DOHH2 (cell line): ENCODE results near the gene AQP5.

ENCODE experiments used
- H3F3A ChIP-seq: fragments of 200-600 bp; sonication (generic), shearing (Covaris generic); 2 replicates; pipeline ENCODE4 v1.6.0; 2016; ENCODE audit warnings: antibody characterized with exemption, mild to moderate bottlenecking; ENCODE audit not compliant: control insufficient read depth, insufficient read depth
- H3K27ac ChIP-seq: fragments of 200-600 bp; sonication (generic); 2 replicates; pipeline ENCODE4 v1.5.1; 2014; ENCODE audit warnings: low read depth, mild to moderate bottlenecking, low read length, moderate library complexity
- H3K27me3 ChIP-seq: fragments of 200-600 bp; sonication (generic); 2 replicates; pipeline ENCODE4 v1.6.1; 2014; ENCODE audit warnings: mild to moderate bottlenecking, low read length, mixed read lengths; ENCODE audit not compliant: control insufficient read depth
- H3K36me3 ChIP-seq: fragments of 200-600 bp; sonication (generic); 2 replicates; pipeline ENCODE4 v1.6.1; 2014; ENCODE audit warnings: mild to moderate bottlenecking, low read length, moderate library complexity, mixed read lengths; ENCODE audit not compliant: control insufficient read depth
- H3K4me1 ChIP-seq: fragments of 200-600 bp; sonication (generic); 2 replicates; pipeline ENCODE4 v1.6.1; 2014; ENCODE audit warnings: mild to moderate bottlenecking, low read length, mixed read lengths; ENCODE audit not compliant: control insufficient read depth
- H3K4me2 ChIP-seq: fragments of 200-600 bp; sonication (generic); 2 replicates; pipeline ENCODE4 v1.6.0; 2014; ENCODE audit warnings: mild to moderate bottlenecking, low read length, moderate library complexity
- H3K4me3 ChIP-seq: fragments of 200-600 bp; sonication (generic); 2 replicates; pipeline ENCODE4 v1.5.1; 2014; ENCODE audit warnings: mild to moderate bottlenecking, low read length, mixed read lengths
- H3K79me2 ChIP-seq: fragments of 200-600 bp; sonication (generic); 2 replicates; pipeline ENCODE4 v1.6.1; 2014; ENCODE audit warnings: mild to moderate bottlenecking, low read length, mixed read lengths; ENCODE audit not compliant: control insufficient read depth
- H3K9me2 ChIP-seq: fragments of 200-600 bp; sonication (generic); replicated peaks from 2 replicates; pipeline ENCODE4 v1.6.1; 2014; ENCODE audit warnings: mild to moderate bottlenecking, low read length, mixed read lengths; ENCODE audit not compliant: control insufficient read depth
- H3K9me3 ChIP-seq: fragments of 200-600 bp; sonication (generic); 2 replicates; pipeline ENCODE4 v1.6.1; 2014; ENCODE audit warnings: antibody characterized with exemption, low read length, mixed read lengths; ENCODE audit not compliant: control insufficient read depth, insufficient read depth
- H4K20me1 ChIP-seq: fragments of 200-600 bp; sonication (generic); 2 replicates; pipeline ENCODE4 v1.6.0; 2014; ENCODE audit warnings: low read depth, mild to moderate bottlenecking, antibody characterized with exemption, low read length, moderate library complexity; ENCODE audit not compliant: control insufficient read depth, insufficient read depth
- EZH2phosphoT487 ChIP-seq: fragments of 200-600 bp; sonication (generic); IDR thresholded peaks from 2 replicates; pipeline ENCODE4 v1.6.1; 2017; ENCODE audit warnings: borderline replicate concordance, mild to moderate bottlenecking, antibody characterized with exemption, low read length, moderate library complexity, mixed read lengths
- TF ChIP-seq, protein P1 (sequence below): fragments of 200-600 bp; sonication (generic); IDR thresholded peaks from one replicate; pipeline ENCODE4 v1.5.1; 2014; ENCODE audit warnings: antibody characterized with exemption, mild to moderate bottlenecking, low read depth, low read length; ENCODE audit not compliant: poor library complexity, severe bottlenecking

AQP5 gene

DNA sequence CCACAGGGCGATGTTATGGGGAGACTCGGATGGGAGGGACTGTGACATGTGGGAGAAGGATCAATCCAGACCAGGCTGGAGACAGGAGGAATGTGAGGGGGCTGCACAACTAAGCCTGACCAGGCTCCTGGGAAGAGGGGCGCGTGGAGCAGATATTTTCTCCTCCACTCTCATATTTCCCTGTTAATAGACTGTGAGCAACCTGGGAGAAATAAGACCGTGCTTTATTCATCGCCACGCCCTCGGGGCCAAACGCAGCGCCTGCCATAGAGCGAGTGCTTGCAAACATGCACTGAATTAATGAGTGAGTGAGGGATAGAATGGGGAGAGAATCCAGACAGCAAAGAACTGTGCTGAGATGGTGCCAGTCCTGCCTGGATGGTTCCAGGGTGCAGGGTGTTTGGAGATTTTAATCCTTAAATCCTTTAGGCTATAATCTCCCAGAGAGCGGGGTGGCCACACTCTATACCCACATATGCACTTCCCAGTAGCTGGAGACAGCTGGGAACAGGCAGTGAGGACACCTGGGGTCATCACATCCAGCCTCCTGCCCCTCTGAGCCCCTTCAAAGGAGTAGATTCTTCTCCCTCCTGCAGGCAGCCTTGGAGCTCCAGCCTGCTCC lies 44.4 kb upstream of the AQP5 start:
- Histone ChIP-seq H3K36me3 (no peaks in the 10 kb centered on the region), H3K27ac (no peak overlapping the region), H3F3A (no peaks in the 10 kb centered on the region), H3K27me3 (peaks cover 16% of the 10 kb centered on the region), H4K20me1 (no peaks in the 10 kb centered on the region), H3K4me3 (no peak overlapping the region), H3K9me3 (no peaks in the 10 kb centered on the region), H3K4me1 (no peaks in the 10 kb centered on the region), H3K4me2 (no peak overlapping the region), H3K9me2 (no peaks in the 10 kb centered on the region), H3K79me2 (no peaks in the 10 kb centered on the region)
- TF ChIP-seq, protein P1, sequence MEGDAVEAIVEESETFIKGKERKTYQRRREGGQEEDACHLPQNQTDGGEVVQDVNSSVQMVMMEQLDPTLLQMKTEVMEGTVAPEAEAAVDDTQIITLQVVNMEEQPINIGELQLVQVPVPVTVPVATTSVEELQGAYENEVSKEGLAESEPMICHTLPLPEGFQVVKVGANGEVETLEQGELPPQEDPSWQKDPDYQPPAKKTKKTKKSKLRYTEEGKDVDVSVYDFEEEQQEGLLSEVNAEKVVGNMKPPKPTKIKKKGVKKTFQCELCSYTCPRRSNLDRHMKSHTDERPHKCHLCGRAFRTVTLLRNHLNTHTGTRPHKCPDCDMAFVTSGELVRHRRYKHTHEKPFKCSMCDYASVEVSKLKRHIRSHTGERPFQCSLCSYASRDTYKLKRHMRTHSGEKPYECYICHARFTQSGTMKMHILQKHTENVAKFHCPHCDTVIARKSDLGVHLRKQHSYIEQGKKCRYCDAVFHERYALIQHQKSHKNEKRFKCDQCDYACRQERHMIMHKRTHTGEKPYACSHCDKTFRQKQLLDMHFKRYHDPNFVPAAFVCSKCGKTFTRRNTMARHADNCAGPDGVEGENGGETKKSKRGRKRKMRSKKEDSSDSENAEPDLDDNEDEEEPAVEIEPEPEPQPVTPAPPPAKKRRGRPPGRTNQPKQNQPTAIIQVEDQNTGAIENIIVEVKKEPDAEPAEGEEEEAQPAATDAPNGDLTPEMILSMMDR, result no peak
- TF ChIP-seq EZH2phosphoT487, result no peak

GRCh38 chr12:49917788-49918173 lies 43.9 kb upstream of the AQP5 start:
- Histone ChIP-seq H3K4me1 (no peaks in the 10 kb centered on the region), H3K36me3 (no peaks in the 10 kb centered on the region), H3K4me2 (no peak overlapping the region), H3K27me3 (peaks cover 16% of the 10 kb centered on the region), H3K4me3 (no peak overlapping the region), H3K9me3 (no peaks in the 10 kb centered on the region), H4K20me1 (no peaks in the 10 kb centered on the region), H3K27ac (no peak overlapping the region), H3K9me2 (no peaks in the 10 kb centered on the region), H3F3A (no peaks in the 10 kb centered on the region), H3K79me2 (no peaks in the 10 kb centered on the region)
- TF ChIP-seq EZH2phosphoT487, result no peak
- TF ChIP-seq, protein P1, result no peak

- Histone ChIP-seq H3K27me3 (peaks cover 16% of the 10 kb centered on the region), H3F3A (no peaks in the 10 kb centered on the region), H3K4me2 (no peak overlapping the region), H3K27ac (no peak overlapping the region), H3K4me1 (no peaks in the 10 kb centered on the region), H3K36me3 (no peaks in the 10 kb centered on the region), H4K20me1 (no peaks in the 10 kb centered on the region), H3K9me3 (no peaks in the 10 kb centered on the region), H3K4me3 (no peak overlapping the region), H3K79me2 (no peaks in the 10 kb centered on the region), H3K9me2 (no peaks in the 10 kb centered on the region)
- no peak for TF ChIP-seq EZH2phosphoT487
- TF ChIP-seq, protein P1, result no peak
These were observed 41.3 kb upstream of the AQP5 start for GRCh38 chr12:49920241-49920914.
